GM08714 (cell line): ENCODE results near the gene TSHZ2.

ENCODE experiments used
- H3K4me3 ChIP-seq: fragments of 200-500 bp; sonication (Bioruptor generic); 2 replicates; pipeline ENCODE4 v1.5.1; 2014; ENCODE audit warnings: mild to moderate bottlenecking, low read length, inconsistent platforms
- ZNF274 ChIP-seq: IDR thresholded peaks from 2 replicates; pipeline ENCODE4 v1.6.1; 2012; ENCODE audit warnings: mild to moderate bottlenecking, low read depth, low read length

The TSHZ2 gene

DNA sequence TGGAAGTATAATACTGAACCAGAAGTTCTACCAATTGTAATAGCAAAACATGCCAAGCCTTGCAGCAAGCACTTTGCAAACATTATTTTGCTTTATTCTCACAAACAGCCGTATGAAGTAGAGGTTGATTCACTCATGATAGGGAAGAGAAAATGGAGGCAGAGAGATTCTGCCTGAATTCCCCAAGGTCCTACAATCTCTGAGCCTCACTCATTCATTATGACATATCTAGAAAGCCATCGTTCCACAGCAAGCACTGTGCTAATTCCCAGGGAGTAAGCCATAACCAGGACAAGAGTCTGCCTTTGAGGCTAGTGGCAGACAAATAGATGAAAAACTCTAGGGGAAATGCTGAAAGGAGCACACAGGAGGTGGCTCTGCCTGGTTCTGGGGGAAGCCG, 288.0 kb downstream of the TSHZ2 start:
- no peak overlapping the region for H3K4me3 ChIP-seq
- no peak for TF ChIP-seq ZNF274

GRCh38 chr20:53260591-53260990, 288.4 kb downstream of the TSHZ2 start:
- no peak overlapping the region for H3K4me3 ChIP-seq

GRCh38 chr20:53262365-53262764, 290.2 kb downstream of the TSHZ2 start:
- H3K4me3 ChIP-seq = no peak overlapping the region
- no peak for TF ChIP-seq ZNF274

More at GRCh38 chr20:53260591-53260990, 288.4 kb downstream of the TSHZ2 start:
- TF ChIP-seq ZNF274 = no peak

DNA sequence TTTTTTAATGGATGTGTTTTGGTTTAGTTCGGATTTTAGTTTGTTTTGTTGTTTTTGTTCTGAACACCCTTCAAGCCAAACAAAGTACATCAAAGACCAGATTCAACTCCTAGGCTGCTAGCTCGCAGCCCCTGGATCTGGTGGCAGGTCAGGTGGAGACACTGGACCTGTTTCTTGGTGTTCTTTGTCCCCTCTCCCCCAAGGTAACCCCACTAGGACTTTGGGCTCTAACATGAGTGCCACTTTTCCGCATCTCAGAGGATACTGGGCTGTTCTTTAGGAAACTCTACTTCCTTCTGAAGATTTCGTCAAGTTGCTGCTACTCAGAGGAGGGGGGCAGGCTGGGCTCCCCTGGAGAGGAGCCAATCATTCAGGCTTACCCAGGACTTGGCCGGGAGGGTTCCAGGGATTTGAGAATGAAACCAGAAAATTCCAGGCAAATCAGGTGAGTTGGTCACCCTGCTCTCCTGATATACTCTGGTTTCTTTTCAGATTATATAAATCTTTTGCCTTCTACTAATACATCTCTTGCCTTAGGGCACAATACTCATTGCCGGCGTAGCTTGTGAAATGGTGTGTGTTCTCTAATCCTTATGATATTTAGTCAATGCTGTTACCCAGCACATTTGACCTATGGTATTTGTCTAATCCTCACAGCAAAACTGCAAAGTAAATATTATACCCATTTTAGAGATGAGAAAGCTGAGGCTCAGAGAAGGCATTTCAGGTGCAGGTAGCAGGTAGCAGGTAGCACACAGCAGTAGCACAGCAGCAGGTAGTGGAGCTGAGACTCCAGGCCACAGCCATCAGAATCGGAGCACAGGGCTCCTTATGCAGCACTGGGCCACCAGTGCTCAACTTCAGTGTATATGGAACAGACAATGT, 291.6 kb downstream of the TSHZ2 start:
- H3K4me3 ChIP-seq = no peak overlapping the region
- no peak for TF ChIP-seq ZNF274

DNA sequence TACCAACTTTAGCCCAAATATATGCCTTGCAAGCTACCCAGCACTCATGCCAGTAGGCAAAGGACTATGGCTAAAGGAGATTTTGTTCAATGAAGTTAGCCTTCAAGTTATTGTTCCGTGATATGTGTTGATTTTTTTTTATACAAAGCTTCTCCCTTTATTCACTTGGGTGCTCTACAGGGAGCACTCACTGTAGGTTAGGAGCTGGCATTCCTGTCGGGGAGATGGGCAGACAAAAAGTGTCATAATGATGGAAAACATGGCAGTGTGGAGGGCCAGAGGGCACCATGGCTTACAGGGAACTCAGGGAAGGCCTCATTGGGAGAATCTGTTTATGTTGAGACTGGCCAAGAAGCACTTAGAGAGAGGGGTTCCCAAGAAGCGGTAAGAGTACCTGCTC, 292.4 kb downstream of the TSHZ2 start:
- TF ChIP-seq ZNF274 = no peak
- no peak overlapping the region for H3K4me3 ChIP-seq

DNA sequence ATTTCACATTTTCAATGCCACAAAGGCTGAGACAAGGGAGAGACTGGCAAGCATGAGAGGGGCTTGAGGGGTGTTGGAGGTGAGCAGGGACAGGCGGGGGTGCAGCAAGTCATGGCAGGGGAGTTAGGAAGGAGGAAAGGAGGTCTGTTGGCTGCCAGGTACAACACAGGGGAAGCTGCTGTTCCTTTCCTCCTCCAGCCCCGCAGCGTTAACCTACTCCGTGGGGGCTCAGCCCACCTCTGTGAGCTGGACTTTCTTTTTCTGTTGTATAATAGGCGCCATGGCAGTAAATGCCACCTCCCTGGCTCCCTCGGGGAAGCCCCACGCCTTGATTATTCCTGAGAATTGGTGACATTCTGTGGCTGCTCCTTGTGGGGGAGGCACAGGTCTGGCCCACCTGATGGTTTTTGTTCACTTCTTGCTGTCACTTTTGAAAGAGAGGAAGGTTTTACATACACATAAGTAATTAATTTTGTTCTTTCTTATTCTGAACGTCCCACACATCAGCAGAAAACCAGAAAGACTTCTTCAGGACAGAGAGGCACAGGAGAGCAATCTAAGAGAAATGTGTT, 293.2 kb downstream of the TSHZ2 start:
- no peak overlapping the region for H3K4me3 ChIP-seq
- TF ChIP-seq ZNF274 = no peak

- no peak overlapping the region for H3K4me3 ChIP-seq
- TF ChIP-seq ZNF274 = no peak
Observed at GRCh38 chr20:53269380-53269779, 297.2 kb downstream of the TSHZ2 start.

DNA sequence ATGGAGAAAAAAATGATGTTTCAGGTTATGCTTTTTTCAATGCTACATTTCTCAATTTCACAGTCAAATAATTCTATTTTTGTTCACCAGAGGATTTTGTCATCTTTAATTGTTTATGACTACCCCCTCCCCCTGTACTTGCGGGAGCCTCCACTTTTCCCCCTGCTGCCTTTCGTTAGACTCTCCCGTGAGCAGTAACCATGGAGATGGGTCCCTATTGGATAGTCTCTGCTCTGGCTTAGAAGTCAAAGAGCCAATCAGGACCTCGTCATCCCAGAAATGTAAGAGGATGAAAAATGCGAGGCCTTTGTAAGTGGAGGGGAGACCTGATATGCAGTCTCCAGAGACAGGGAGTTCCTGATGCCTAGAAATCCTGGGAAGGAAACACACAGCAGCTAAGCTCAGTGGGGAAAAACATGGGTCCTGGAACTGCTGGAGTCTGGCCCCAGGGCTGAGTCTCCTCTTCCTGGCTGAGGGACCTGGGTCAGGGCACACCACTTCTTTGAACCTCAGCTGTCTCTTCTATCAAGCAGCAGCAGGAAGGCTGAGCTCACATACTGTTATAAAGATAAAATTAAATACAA, 298.7 kb downstream of the TSHZ2 start:
- H3K4me3 ChIP-seq = no peak overlapping the region
- TF ChIP-seq ZNF274 = no peak

- no peak overlapping the region for H3K4me3 ChIP-seq
- TF ChIP-seq ZNF274 = no peak
Observed at GRCh38 chr20:53274365-53274764, 302.2 kb downstream of the TSHZ2 start.

GRCh38 chr20:53274807-53275206, 302.6 kb downstream of the TSHZ2 start:
- H3K4me3 ChIP-seq = no peak overlapping the region

DNA sequence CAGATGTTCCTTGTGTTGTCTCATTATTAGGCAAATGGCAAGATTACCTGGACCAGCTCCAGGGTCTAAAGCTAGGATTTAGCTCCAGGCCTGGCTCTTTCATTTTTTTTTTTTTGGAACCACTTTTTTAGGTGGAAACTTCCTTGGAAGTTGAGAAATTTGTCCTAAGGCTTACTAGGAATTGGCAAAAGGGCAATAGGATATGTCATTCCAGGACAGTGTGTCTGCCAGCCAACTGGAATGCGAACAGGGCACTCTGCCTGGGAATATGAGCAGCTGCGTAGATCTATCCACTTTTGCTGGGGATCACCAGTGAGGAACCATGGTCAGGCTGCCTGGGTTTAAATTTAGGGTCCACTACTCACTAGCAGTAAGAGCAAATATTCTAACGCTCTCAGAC, 304.0 kb downstream of the TSHZ2 start:
- H3K4me3 ChIP-seq = no peak overlapping the region
- TF ChIP-seq ZNF274 = no peak

More at GRCh38 chr20:53274807-53275206, 302.6 kb downstream of the TSHZ2 start:
- no peak for TF ChIP-seq ZNF274

GRCh38 chr20:53278555-53278954, 306.4 kb downstream of the TSHZ2 start:
- H3K4me3 ChIP-seq = no peak overlapping the region
- TF ChIP-seq ZNF274 = no peak

- H3K4me3 ChIP-seq = no peak overlapping the region
- TF ChIP-seq ZNF274 = no peak
Observed at GRCh38 chr20:53279735-53280134, 307.6 kb downstream of the TSHZ2 start.

- no peak for TF ChIP-seq ZNF274
- H3K4me3 ChIP-seq = no peak overlapping the region
Observed at GRCh38 chr20:53281557-53282117, 309.5 kb downstream of the TSHZ2 start.
